IMR-90 (cell line): ENCODE data around the gene PTGR1. TPM values are rescaled to one million over a fixed set of nuclear protein-coding genes. Genes with fewer than 3 reads are reported as not detected.

Experiments used
- ATAC-seq: fragments of 200-7000 bp; cut with Tn5 transposase; 2 replicates; pipeline ENCODE4 v1.9.1; 2020; ENCODE audit warnings: low read depth, mild to moderate bottlenecking, moderate library complexity
- BruUV-seq: library from RNA; stranded (reverse); fragments of 400-500 nt; replicated peaks from 2 replicates; lab custom pipeline; 2021; lab: Mats Ljungman, UMichigan
- CTCF ChIA-PET: fragments of 300-600 bp; formaldehyde crosslinking; extraction: SDS; loops from one replicate; lab custom pipeline; 2021; ENCODE audit warnings: antibody characterized with exemption; lab: Yijun Ruan, JAX
- POLR2A ChIA-PET: fragments of 300-600 bp; sonication (Branson Sonifier 250); formaldehyde crosslinking; loops from one replicate; lab custom pipeline; 2022; ENCODE audit warnings: antibody characterized with exemption; ENCODE audit not compliant: unreplicated experiment; lab: Charles Lee
- DNase-seq: peaks from one replicate; pipeline ENCODE4 v3.0.0; 2013
- H2AFZ ChIP-seq: replicated peaks from 2 replicates; pipeline ENCODE3; 2013; ENCODE audit warnings: low read length, mild to moderate bottlenecking; ENCODE audit not compliant: poor library complexity
- H2AK5ac ChIP-seq: 2 replicates; pipeline ENCODE4 v1.6.1; 2013; ENCODE audit warnings: low read depth, low read length, inconsistent platforms
- H2AK9ac ChIP-seq: replicated peaks from 2 replicates; pipeline ENCODE3; 2013; ENCODE audit warnings: mild to moderate bottlenecking, low read depth, low read length, moderate library complexity; ENCODE audit not compliant: poor library complexity
- H2BK120ac ChIP-seq: 2 replicates; pipeline ENCODE4 v1.6.1; 2013; ENCODE audit warnings: low read depth, low read length, inconsistent platforms
- H2BK15ac ChIP-seq: 3 replicates; pipeline ENCODE4 v1.6.1; 2013; ENCODE audit warnings: low read depth, low read length, inconsistent platforms
- H2BK20ac ChIP-seq: 2 replicates; pipeline ENCODE4 v1.6.1; 2013; ENCODE audit warnings: low read depth, mild to moderate bottlenecking, inconsistent platforms, low read length, moderate library complexity
- H2BK5ac ChIP-seq: 2 replicates; pipeline ENCODE4 v1.6.1; 2013; ENCODE audit warnings: mild to moderate bottlenecking, low read depth, low read length, inconsistent platforms; ENCODE audit not compliant: poor library complexity, severe bottlenecking
- H3K14ac ChIP-seq: replicated peaks from 2 replicates; pipeline ENCODE4 v1.6.1; 2013; ENCODE audit warnings: low read depth, low read length, inconsistent platforms
- H3K18ac ChIP-seq: 2 replicates; pipeline ENCODE4 v1.6.1; 2013; ENCODE audit warnings: low read depth, low read length, control low read depth
- H3K23ac ChIP-seq: 2 replicates; pipeline ENCODE4 v1.6.1; 2013; ENCODE audit warnings: low read depth, low read length, inconsistent platforms
- H3K27ac ChIP-seq: 2 replicates; pipeline ENCODE4 v1.5.1; 2013; ENCODE audit warnings: mild to moderate bottlenecking, control low read depth, low read length; ENCODE audit not compliant: insufficient read depth
- H3K27me3 ChIP-seq: 2 replicates; pipeline ENCODE4 v1.6.1; 2013; ENCODE audit warnings: low read length; ENCODE audit not compliant: control insufficient read depth, insufficient read depth
- H3K36me3 ChIP-seq: 2 replicates; pipeline ENCODE4 v1.6.1; 2013; ENCODE audit warnings: low read length, mixed read lengths; ENCODE audit not compliant: control insufficient read depth, insufficient read depth
- H3K4ac ChIP-seq: 2 replicates; pipeline ENCODE4 v1.6.1; 2013; ENCODE audit warnings: low read depth, low read length, inconsistent platforms
- H3K4me1 ChIP-seq: 2 replicates; pipeline ENCODE4 v1.6.1; 2013; ENCODE audit warnings: low read length, mixed read lengths; ENCODE audit not compliant: control insufficient read depth, insufficient read depth
- H3K4me2 ChIP-seq: 2 replicates; pipeline ENCODE4 v1.6.1; 2013; ENCODE audit warnings: low read depth, mild to moderate bottlenecking, control low read depth, low read length, moderate library complexity
- H3K4me3 ChIP-seq: 2 replicates; pipeline ENCODE4 v1.5.1; 2013; ENCODE audit warnings: low read depth, mild to moderate bottlenecking, control low read depth, low read length, moderate library complexity; ENCODE audit not compliant: insufficient read depth
- H3K56ac ChIP-seq: 2 replicates; pipeline ENCODE4 v1.6.1; 2013; ENCODE audit warnings: low read length, inconsistent platforms; ENCODE audit not compliant: insufficient read depth; ENCODE audit errors: extremely low read depth
- H3K79me1 ChIP-seq, 2 experiments: 2 replicates each; pipeline ENCODE4 v1.6.1; 2013; ENCODE audit warnings: low read length in 2 of 2, inconsistent platforms in 1 of 2, low read depth in 1 of 2
- H3K9ac ChIP-seq: 2 replicates; pipeline ENCODE4 v1.6.1; 2013; ENCODE audit warnings: low read depth, low read length, control low read depth
- H3K9me1 ChIP-seq: 2 replicates; pipeline ENCODE4 v1.6.1; 2013; ENCODE audit warnings: low read length, inconsistent platforms; ENCODE audit not compliant: insufficient read depth
- H3K9me3 ChIP-seq: 2 replicates; pipeline ENCODE4 v1.6.1; 2013; ENCODE audit warnings: low read length; ENCODE audit not compliant: control insufficient read depth, insufficient read depth
- H4K20me1 ChIP-seq: 2 replicates; pipeline ENCODE4 v1.6.1; 2013; ENCODE audit warnings: low read length, inconsistent platforms; ENCODE audit not compliant: insufficient read depth
- H4K5ac ChIP-seq: 2 replicates; pipeline ENCODE4 v1.6.1; 2013; ENCODE audit warnings: mild to moderate bottlenecking, low read depth, low read length, control low read depth
- H4K8ac ChIP-seq, 2 experiments: 2 replicates each; pipeline ENCODE4 v1.6.1; 2013; ENCODE audit warnings: low read depth in 2 of 2, low read length in 2 of 2, control low read depth in 1 of 2, inconsistent platforms in 1 of 2
- H4K91ac ChIP-seq: 2 replicates; pipeline ENCODE4 v1.6.1; 2013; ENCODE audit warnings: low read depth, low read length, inconsistent platforms; ENCODE audit not compliant: insufficient read depth
- BHLHE40 ChIP-seq: fragments of 150-350 bp; IDR thresholded peaks from 2 replicates; pipeline ENCODE4 v1.6.1; 2016; ENCODE audit warnings: mild to moderate bottlenecking, low read depth, low read length
- CHD1 ChIP-seq: IDR thresholded peaks from 2 replicates; pipeline ENCODE4 v1.6.1; 2012; ENCODE audit warnings: low read depth, low read length, improper control_type of control experiment
- FOS ChIP-seq: fragments of 150-350 bp; IDR thresholded peaks from 2 replicates; pipeline ENCODE4 v1.6.1; 2016; ENCODE audit warnings: low read depth, low read length
- MAFK ChIP-seq: IDR thresholded peaks from 2 replicates; pipeline ENCODE4 v1.6.1; 2012; ENCODE audit warnings: low read depth, low read length, improper control_type of control experiment
- POLR2A ChIP-seq: IDR thresholded peaks from 2 replicates; pipeline ENCODE4 v1.6.1; 2012; ENCODE audit warnings: mild to moderate bottlenecking, low read depth, low read length
- RAD21 ChIP-seq: IDR thresholded peaks from 2 replicates; pipeline ENCODE4 v1.6.1; 2012; ENCODE audit warnings: low read length, improper control_type of control experiment
- RCOR1 ChIP-seq: IDR thresholded peaks from 2 replicates; pipeline ENCODE4 v1.6.1; 2012; ENCODE audit warnings: mild to moderate bottlenecking, low read length, improper control_type of control experiment; ENCODE audit not compliant: insufficient replicate concordance
- WGBS, 2 experiments: methylation state at CpG; one replicate each; pipeline versions ENCODE4 v1.1.5 to v1.1.7; 2013; ENCODE audit warnings: missing lambda C conversion rate in 2 of 2; ENCODE audit not compliant: insufficient read length in 1 of 2; ENCODE audit errors: extremely low coverage in 2 of 2; 5-methylcytosine and 5-hydroxymethylcytosine counted together
- dilution Hi-C: fragments of 300-500 bp; cut with HindIII; formaldehyde crosslinking; loops from one replicate; pipeline ENCODE4 v1.14.3; 2018; ENCODE audit warnings: low sequenced_read_pairs; ENCODE audit not compliant: unreplicated experiment
- in situ Hi-C: fragments of 300-500 bp; cut with MboI; formaldehyde crosslinking; loops from 3 replicates; pipeline ENCODE4 v1.14.3; 2019; ENCODE audit warnings: low sequenced_read_pairs, inconsistent platforms, mixed read lengths
- intact Hi-C: fragments of 100-400 bp; cut with micrococcal nuclease; formaldehyde crosslinking; loops from 2 replicates; pipeline ENCODE4 v1.10.0; 2022
- polyA plus RNA-seq, 3 experiments: library from polyadenylated mRNA; depleted of rRNA; stranded (reverse); fragments of >200 nt; gene quantifications; 2 replicates each; pipeline ENCODE4 v1.2.3, GENCODE V29; 2012; ENCODE audit warnings: low replicate concordance in 1 of 3
- total RNA-seq: library from RNA; depleted of rRNA; stranded (reverse); fragments of >200 nt; gene quantifications from 2 replicates; pipeline ENCODE4 v1.2.3, GENCODE V29; 2012
- TF ChIP-seq, protein P1 (sequence below): fragments of 150-350 bp; IDR thresholded peaks from 2 replicates; pipeline ENCODE4 v1.6.1; 2016; ENCODE audit warnings: low read depth, mild to moderate bottlenecking, low read length, moderate library complexity, borderline replicate concordance
- TF ChIP-seq, protein P2 (sequence below): fragments of 150-350 bp; IDR thresholded peaks from 2 replicates; pipeline ENCODE4 v1.6.1; 2017; ENCODE audit warnings: mild to moderate bottlenecking, antibody characterized with exemption, low read length, low read depth

The PTGR1 gene
- total and polyA plus RNA-seq, 2 of the 4 experiments (the other 2 are of a cell fraction): 45.9 to 72.7 TPM

DNA sequence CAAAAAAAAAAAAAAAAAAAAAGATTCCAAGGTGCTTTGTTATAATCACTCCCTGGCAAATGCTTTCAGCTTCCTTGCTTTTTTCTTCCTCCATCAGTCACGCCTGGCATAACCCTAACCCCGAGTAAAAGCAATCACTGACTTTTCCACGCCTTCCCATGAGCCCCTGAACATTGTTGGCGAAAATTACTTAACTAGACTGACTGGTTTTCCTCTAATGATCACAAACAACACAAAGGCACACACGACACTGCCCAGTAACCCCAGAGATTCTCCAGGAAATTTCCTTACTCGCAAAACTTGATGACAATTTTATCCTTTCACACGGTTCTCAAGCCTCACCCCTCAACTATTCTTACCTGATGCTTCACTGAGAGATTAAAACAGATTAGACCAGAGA lies 11.4 kb upstream of the PTGR1 start:
- Histone ChIP-seq H2AK9ac (no peak overlapping the region), H3K4ac (no peak overlapping the region), H3K79me1 (no peaks in the 10 kb centered on the region), H3K9ac (no peak overlapping the region), H4K20me1 (no peaks in the 10 kb centered on the region), H3K9me1 (no peaks in the 10 kb centered on the region), H3K4me3 (no peak overlapping the region), H2BK20ac (no peak overlapping the region), H3K36me3 (no peaks in the 10 kb centered on the region), H2AFZ (no peak overlapping the region), H2BK120ac (no peak overlapping the region), H4K8ac (no peak overlapping the region), H3K23ac (no peak overlapping the region), H3K18ac (no peak overlapping the region), H3K27ac (no peak overlapping the region), H4K91ac (no peak overlapping the region), H3K14ac (no peak overlapping the region), H4K5ac (no peak overlapping the region), H2AK5ac (no peak overlapping the region), H3K27me3 (peaks cover 33% of the 10 kb centered on the region), H2BK5ac (no peak overlapping the region), H3K4me1 (no peaks in the 10 kb centered on the region), H3K4me2 (no peak overlapping the region), H2BK15ac (no peak overlapping the region), H3K56ac (no peak overlapping the region), H3K9me3 (no peaks in the 10 kb centered on the region)
- ATAC-seq (no peak), DNase-seq (no peak)
- dilution Hi-C loops: no loop called here
- intact Hi-C loops: no loop called here
- TF ChIP-seq POLR2A (no peak), RAD21 (no peak), MAFK (no peak), RCOR1 (no peak), CHD1 (no peak), FOS (no peak), BHLHE40 (no peak)
- TF ChIP-seq, protein P1, sequence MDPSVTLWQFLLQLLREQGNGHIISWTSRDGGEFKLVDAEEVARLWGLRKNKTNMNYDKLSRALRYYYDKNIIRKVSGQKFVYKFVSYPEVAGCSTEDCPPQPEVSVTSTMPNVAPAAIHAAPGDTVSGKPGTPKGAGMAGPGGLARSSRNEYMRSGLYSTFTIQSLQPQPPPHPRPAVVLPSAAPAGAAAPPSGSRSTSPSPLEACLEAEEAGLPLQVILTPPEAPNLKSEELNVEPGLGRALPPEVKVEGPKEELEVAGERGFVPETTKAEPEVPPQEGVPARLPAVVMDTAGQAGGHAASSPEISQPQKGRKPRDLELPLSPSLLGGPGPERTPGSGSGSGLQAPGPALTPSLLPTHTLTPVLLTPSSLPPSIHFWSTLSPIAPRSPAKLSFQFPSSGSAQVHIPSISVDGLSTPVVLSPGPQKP: no peak
- TF ChIP-seq, protein P2, sequence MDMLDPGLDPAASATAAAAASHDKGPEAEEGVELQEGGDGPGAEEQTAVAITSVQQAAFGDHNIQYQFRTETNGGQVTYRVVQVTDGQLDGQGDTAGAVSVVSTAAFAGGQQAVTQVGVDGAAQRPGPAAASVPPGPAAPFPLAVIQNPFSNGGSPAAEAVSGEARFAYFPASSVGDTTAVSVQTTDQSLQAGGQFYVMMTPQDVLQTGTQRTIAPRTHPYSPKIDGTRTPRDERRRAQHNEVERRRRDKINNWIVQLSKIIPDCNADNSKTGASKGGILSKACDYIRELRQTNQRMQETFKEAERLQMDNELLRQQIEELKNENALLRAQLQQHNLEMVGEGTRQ: no peak
- CTCF ChIA-PET: no interaction called here
- in situ Hi-C loops: no loop called here
- 52% methylated on average over 3 of the region's 7 CpGs; no CpG with 5 or more reads in 1 of the 2 experiments for WGBS, 2 experiments
- no TSS peak for BruUV-seq
- POLR2A ChIA-PET: no interaction called here
